Suprapubic skin (tissue), 4 donors: ENCODE data around the gene GALNT18. TPM values are rescaled to one million over a fixed set of nuclear protein-coding genes. Genes with fewer than 3 reads are reported as not detected.

Experiments used
- DNase-seq, 2 donors: peaks; one replicate each; pipeline ENCODE4 v3.0.0-alpha.2; 2019; ENCODE audit warnings: low spot score in 2 of 2
- H3K27ac ChIP-seq: fragments of 200-600 bp; sonication (generic); one replicate; pipeline ENCODE4 v1.5.1; 2019
- H3K27me3 ChIP-seq: fragments of 200-600 bp; sonication (generic); one replicate; pipeline ENCODE4 v1.5.1; 2019
- H3K36me3 ChIP-seq: fragments of 200-600 bp; sonication (generic); one replicate; pipeline ENCODE4 v1.5.1; 2019
- H3K4me1 ChIP-seq: fragments of 200-600 bp; sonication (generic); one replicate; pipeline ENCODE4 v1.5.1; 2019
- H3K4me3 ChIP-seq: fragments of 200-600 bp; sonication (generic); one replicate; pipeline ENCODE4 v1.5.1; 2019; ENCODE audit warnings: mild to moderate bottlenecking
- H3K9me3 ChIP-seq: fragments of 200-600 bp; sonication (generic); one replicate; pipeline ENCODE4 v1.5.1; 2019
- CTCF ChIP-seq, 2 donors: fragments of 200-600 bp in 1 of 2; fragments of 450-650 bp in 1 of 2; sonication (generic) in 1 of 2; IDR thresholded peaks; one replicate each; pipeline ENCODE4 v1.5.1; 2016 to 2019; ENCODE audit warnings: antibody characterized with exemption in 2 of 2, mild to moderate bottlenecking in 1 of 2, moderate library complexity in 1 of 2
- EP300 ChIP-seq: sonication (generic); formaldehyde crosslinking; IDR thresholded peaks from one replicate; pipeline ENCODE4 v1.6.1; 2017; ENCODE audit warnings: antibody characterized with exemption
- POLR2A ChIP-seq, 2 donors: fragments of 450-650 bp; IDR thresholded peaks; one replicate each; pipeline ENCODE4 v1.6.1; 2017; ENCODE audit warnings: antibody characterized with exemption in 2 of 2, mild to moderate bottlenecking in 2 of 2, moderate library complexity in 2 of 2
- POLR2AphosphoS5 ChIP-seq, 3 donors: sonication (generic); formaldehyde crosslinking; IDR thresholded peaks; one replicate each; pipeline ENCODE4 v1.6.1; 2017; ENCODE audit warnings: antibody characterized with exemption in 3 of 3
- WGBS: methylation state at CpG from one replicate; pipeline ENCODE4 v1.1.5; 2018; 5-methylcytosine and 5-hydroxymethylcytosine counted together
- total RNA-seq, 4 donors: library from RNA; depleted of rRNA; stranded (reverse); fragments of >200 nt; gene quantifications; one replicate each; pipeline ENCODE4 v1.1.0, GENCODE V29; 2016

GALNT18 gene
- total RNA-seq, 4 donors from 2014 or later: 20.6 to 26.0 (median 23.1) TPM

GRCh38 chr11:11243209-11243589 lies 378.6 kb downstream of the GALNT18 start:
- Histone ChIP-seq H3K9me3 (no peaks in the 10 kb centered on the region), H3K36me3 (no peaks in the 10 kb centered on the region), H3K4me1 (peaks cover 33% of the 10 kb centered on the region), H3K4me3 (no peak overlapping the region), H3K27ac (peak overlapping the region; percentile 77), H3K27me3 (no peaks in the 10 kb centered on the region)
- peak; percentile 68 to 88 for DNase-seq
- peak in 1 of 3 donors; percentile 6 for TF ChIP-seq POLR2AphosphoS5 (IDR thresholded peaks at IDR 0.05)
- no peak for TF ChIP-seq EP300
- no peak for TF ChIP-seq CTCF (IDR thresholded peaks at IDR 0.05)
- no peak for TF ChIP-seq POLR2A (IDR thresholded peaks at IDR 0.05)
- WGBS: 34% methylated on average over 6 of the region's 6 CpGs

GRCh38 chr11:11241284-11241683 lies 380.5 kb downstream of the GALNT18 start:
- Histone ChIP-seq H3K27ac (no peak overlapping the region), H3K4me1 (peaks cover 33% of the 10 kb centered on the region), H3K4me3 (no peak overlapping the region), H3K27me3 (no peaks in the 10 kb centered on the region), H3K36me3 (no peaks in the 10 kb centered on the region), H3K9me3 (no peaks in the 10 kb centered on the region)
- TF ChIP-seq EP300 (no peak), POLR2AphosphoS5 (IDR thresholded peaks at IDR 0.05) (no peak), CTCF (IDR thresholded peaks at IDR 0.05) (no peak), POLR2A (IDR thresholded peaks at IDR 0.05) (no peak)
- WGBS: 93% methylated on average over 2 of the region's 2 CpGs
- DNase-seq: no peak

GRCh38 chr11:11239959-11240358 lies 381.8 kb downstream of the GALNT18 start:
- 48% methylated on average over 1 of the region's 1 CpG for WGBS
- Histone ChIP-seq H3K4me3 (no peak overlapping the region), H3K36me3 (no peaks in the 10 kb centered on the region), H3K9me3 (no peaks in the 10 kb centered on the region), H3K27ac (no peak overlapping the region), H3K27me3 (no peaks in the 10 kb centered on the region), H3K4me1 (peaks cover 30% of the 10 kb centered on the region)
- no peak for DNase-seq
- TF ChIP-seq POLR2AphosphoS5 (IDR thresholded peaks at IDR 0.05) (no peak), CTCF (IDR thresholded peaks at IDR 0.05) (no peak), EP300 (no peak), POLR2A (IDR thresholded peaks at IDR 0.05) (no peak)

- 81% methylated on average over 7 of the region's 7 CpGs for WGBS
- no peak for DNase-seq
- Histone ChIP-seq H3K36me3 (no peaks in the 10 kb centered on the region), H3K27me3 (no peaks in the 10 kb centered on the region), H3K9me3 (no peaks in the 10 kb centered on the region), H3K4me1 (peaks cover 4% of the 10 kb centered on the region), H3K4me3 (no peak overlapping the region), H3K27ac (no peak overlapping the region)
- TF ChIP-seq POLR2AphosphoS5 (IDR thresholded peaks at IDR 0.05) (no peak), POLR2A (IDR thresholded peaks at IDR 0.05) (no peak), CTCF (IDR thresholded peaks at IDR 0.05) (no peak), EP300 (no peak)
These were observed 384.6 kb downstream of the GALNT18 start for GRCh38 chr11:11237070-11237832.

- no peak overlapping the region for H3K27ac ChIP-seq
- H3K36me3 ChIP-seq: no peaks in the 10 kb centered on the region
- H3K9me3 ChIP-seq: no peaks in the 10 kb centered on the region
- no peak for DNase-seq
- H3K4me1 ChIP-seq: peaks cover 4% of the 10 kb centered on the region
- no peaks in the 10 kb centered on the region for H3K27me3 ChIP-seq
- no peak for TF ChIP-seq EP300
- H3K4me3 ChIP-seq: no peak overlapping the region
- 71% methylated on average over 4 of the region's 4 CpGs for WGBS
These were observed 385.2 kb downstream of the GALNT18 start for GRCh38 chr11:11236498-11237059.
